ENCODE data around the gene MUSTN1.

Gene MUSTN1

GRCh38 chr3:52798978-52799476, 35.8 kb downstream of the MUSTN1 start:
- DNase-seq = no peak

GRCh38 chr3:52798376-52798977, 36.3 kb downstream of the MUSTN1 start:
- no peak for DNase-seq

DNA sequence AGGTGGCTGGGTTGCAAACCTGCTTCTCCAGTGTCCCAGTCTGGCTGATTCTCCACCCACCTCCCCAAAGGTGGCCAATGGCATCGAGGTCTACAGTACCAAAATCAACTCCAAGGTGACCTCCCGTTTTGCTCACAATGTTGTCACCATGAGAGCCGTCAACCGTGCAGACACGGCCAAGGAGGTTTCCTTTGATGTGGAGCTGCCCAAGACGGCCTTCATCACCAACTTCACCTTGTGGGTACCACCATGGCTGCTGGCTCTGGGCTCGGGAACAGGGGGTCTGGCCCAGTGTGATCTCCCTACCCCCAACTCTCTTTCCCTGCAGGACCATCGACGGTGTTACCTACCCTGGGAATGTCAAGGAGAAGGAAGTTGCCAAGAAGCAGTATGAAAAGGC, 38.4 kb downstream of the MUSTN1 start:
- no peak for DNase-seq

GRCh38 chr3:52795298-52795900, 39.4 kb downstream of the MUSTN1 start:
- no peak for DNase-seq

DNA sequence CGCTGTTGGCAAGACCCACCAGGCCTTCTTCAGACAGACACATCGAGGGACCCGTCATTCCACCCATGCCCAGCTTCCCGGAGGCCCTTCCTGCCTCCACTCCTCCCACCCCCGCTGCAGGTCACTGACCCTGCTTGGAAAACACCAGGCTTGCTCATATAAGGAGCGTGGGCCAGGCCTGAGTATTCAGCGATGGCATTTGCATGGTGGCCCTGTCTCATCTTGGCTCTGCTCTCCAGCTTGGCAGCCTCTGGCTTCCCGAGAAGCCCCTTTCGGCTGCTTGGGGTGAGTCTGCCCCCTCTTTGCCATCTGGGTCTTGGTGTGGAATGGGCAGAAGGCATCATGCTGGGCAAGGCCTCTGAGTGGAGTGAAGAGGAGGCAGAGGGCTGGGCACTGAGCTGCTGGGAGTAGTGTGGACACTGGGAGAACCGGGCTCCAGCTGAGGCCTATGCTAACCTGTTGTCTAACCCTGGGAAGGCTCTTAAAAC, 40.2 kb downstream of the MUSTN1 start, which contains the start of gene ITIH3:
Gene ITIH3 (plus strand): TSS at position 185 of the 488 bp plus-strand sequence. CDS start 8 bp downstream, at position 193.
- DNase-seq = no peak

DNA sequence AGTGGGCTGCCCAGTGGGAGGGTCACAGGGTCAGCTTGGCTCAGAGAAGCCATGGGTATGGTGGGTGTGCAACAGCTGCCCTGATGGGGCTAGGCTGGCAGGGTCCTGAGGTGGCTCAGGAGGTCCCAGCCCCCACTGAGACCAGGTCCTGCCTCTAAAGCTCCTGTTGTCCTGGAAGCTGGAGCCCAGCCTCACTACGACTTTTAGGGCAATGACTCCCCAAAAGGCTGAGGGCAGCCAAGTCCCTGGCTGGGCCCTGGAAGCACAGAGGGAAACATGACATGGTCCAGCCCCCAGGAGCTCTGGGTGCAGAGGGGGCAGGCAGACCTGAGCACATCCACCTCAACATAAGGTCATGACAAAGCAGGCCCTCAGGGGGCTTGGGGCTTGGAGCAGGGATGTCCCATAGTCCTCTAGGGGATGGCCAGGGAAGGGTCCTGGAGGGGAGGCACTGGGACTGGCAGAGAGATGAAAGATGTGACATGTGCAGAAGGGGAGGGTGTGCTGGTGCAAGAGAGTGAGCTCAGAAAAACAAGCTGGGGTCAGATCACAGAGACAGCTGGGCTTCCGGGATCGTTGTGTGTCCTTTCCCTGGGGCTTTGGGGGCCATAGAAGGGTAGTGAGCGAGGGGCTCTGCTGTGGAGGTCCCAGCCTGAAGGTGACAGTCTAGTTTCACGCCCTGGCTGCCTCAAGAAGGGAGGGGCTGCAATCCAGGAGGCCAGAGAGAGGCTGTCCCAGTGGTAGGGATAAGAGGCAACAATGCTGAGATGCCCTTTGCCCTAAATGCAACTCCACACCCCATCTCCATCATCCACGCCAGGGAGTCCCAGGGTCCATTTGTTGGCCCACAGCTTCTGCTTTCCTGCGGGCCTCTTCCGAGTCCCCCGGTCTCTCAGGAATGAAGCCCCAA, 40.9 kb downstream of the MUSTN1 start:
- no peak for DNase-seq

- DNase-seq = no peak
Measured at GRCh38 chr3:52792961-52793695, 41.7 kb downstream of the MUSTN1 start.

DNA sequence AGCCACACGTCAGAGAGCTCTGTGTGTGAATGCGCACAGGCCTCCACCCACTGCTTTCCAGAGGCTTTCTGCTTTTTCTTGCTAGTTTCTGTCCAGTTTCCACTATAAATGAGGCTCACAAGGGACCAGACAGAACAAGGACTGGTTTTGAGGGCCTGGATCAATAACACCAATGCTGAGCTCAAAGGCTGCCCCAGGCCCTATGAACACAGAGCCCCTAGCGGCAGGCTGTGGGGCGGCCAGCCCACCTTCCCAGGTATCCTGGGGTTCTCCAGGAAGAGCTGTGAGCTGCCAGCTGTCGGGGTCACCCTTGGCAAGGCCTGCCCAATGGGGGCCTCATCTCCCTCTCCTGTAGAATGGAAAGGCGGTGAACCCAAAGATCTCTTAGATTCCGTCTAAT, 42.4 kb downstream of the MUSTN1 start:
- no peak for DNase-seq

GRCh38 chr3:52791928-52792327, 42.9 kb downstream of the MUSTN1 start:
- no peak for DNase-seq

DNA sequence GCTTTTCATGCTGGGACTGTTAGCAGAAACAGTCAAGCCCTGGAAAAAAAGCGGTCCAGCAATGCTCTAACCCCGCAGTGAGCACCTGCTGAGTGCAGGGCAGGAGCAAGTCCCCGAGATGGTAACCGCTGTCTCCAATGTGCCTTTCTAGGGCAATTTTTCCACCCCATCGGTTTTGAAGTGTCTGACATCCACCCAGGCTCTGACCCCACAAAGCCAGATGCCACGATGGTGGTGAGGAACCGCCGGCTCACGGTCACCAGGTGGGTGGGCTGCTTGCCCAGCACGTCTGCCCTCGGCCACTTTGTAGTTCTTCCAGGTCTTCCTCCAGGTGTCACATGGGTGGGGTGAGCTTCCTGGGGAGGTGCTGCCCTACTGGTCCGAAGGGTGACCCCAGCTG, 43.5 kb downstream of the MUSTN1 start:
- DNase-seq = no peak

GRCh38 chr3:52790741-52791140, 44.1 kb downstream of the MUSTN1 start:
- DNase-seq = no peak

DNA sequence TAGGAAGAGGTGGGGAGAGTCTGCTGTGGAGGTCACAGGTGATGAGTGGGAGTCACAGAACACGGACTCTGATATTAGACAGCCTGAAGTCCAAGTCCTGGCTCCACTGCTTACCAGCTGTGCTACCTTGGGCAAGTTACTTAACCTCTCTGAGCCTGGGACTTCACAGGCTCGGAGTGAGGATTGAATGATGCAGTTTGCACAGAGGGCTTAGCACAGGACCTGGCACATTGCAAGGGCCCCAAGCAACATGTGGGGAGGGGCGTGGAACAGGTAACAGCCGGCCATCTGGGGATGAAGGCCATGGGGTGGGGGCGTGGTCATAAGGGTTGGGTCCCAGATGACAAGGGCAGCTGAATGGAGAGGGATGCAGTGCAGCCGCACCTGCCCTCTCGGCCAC, 44.5 kb downstream of the MUSTN1 start:
- DNase-seq = no peak

DNA sequence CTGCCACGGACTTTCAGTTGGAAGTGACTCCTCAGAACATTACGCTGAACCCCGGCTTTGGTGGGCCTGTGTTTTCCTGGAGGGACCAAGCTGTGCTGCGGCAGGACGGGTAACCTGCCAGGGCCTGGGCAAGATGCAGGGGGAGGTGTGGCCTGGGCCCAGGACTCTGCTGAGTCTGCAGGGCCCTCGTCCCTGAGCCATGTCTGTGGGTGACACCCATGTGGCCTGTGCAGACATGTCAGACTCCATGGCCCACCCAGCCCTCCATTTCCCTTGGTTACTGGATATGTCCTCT, 45.1 kb downstream of the MUSTN1 start:
- DNase-seq = no peak

GRCh38 chr3:52788890-52789745, 45.7 kb downstream of the MUSTN1 start:
- no peak for DNase-seq

DNA sequence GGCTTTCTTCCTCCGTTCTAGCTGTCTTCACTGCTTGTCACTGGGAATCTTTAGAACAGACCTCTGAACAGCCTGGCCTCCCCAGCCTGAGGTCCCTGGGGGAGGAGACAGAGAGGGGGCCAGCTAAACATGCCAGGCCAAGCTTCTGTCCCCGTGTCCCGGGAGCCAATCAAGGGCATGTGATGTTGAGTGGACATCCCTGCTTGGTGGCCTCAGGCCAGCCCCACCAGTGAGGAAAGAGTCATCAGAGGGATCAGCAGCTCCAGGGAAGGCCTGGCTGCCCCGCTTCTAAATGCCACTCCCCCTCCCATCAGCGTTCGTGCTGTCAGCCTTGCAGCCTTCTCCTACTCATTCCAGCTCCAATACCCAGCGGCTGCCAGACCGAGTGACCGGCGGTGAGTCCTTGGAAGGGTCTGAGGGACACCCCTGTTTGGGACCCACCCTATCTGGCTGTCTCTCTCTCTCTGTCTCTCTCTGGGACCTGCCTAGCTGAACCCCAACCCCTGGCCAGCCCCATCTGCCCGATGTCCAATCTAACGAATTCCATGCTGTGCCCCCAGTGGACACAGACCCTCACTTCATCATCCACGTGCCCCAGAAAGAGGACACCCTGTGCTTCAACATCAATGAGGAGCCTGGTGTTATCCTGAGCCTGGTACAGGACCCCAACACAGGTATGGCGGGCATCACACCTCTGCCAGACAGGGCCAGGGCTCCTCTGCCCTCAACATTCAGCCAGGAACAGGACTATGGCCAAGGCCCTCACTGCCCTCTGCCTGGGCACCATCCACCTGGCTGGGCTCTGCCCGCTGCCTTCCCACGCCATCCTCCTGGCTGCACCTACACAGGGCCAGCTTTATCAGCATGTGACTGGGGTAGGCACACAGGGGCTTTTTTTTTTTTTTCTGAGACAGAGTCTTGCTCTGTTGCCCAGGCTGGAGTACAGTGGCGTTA, 46.9 kb downstream of the MUSTN1 start:
- DNase-seq = no peak

GRCh38 chr3:52787246-52787645, 47.6 kb downstream of the MUSTN1 start:
- no peak for DNase-seq

DNA sequence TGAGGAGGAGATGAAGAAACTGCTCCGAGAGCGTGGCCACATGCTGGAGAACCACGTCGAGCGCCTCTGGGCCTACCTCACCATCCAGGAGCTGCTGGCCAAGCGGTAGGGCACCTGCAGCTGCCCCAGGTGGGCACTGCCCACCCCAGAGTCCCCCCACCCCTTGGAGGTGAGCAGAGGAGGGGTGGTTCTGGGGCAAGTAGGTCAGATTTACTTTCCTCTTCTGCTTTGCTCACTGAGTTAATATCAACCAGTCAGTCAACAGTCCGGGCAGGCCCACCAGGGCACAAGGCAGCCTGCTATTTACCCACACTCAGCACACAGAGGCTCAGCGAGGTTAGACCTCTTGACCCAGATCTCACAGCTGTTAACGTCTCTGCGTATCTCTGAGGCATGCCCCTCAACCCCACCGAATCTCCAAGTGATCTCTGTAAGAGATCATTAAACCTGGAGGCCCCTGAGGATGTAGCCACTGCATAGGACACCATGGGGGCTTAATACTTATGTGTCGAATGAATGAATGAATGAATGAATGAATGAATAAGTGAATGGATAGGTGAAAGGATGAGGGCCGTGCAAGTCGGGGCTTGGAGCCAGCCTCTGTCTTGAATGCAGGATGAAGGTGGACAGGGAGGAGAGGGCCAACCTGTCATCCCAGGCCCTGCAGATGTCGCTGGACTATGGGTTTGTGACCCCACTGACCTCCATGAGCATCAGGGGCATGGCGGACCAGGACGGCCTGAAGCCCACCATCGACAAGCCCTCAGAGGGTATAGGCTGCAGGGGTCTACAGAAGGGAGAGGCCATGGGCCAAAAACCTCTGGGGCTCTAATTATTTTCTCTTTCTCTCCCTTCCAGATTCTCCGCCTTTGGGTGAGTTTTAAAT, 48.2 kb downstream of the MUSTN1 start:
- no peak for DNase-seq

GRCh38 chr3:52784931-52785590, 49.8 kb downstream of the MUSTN1 start:
- no peak for DNase-seq

DNA sequence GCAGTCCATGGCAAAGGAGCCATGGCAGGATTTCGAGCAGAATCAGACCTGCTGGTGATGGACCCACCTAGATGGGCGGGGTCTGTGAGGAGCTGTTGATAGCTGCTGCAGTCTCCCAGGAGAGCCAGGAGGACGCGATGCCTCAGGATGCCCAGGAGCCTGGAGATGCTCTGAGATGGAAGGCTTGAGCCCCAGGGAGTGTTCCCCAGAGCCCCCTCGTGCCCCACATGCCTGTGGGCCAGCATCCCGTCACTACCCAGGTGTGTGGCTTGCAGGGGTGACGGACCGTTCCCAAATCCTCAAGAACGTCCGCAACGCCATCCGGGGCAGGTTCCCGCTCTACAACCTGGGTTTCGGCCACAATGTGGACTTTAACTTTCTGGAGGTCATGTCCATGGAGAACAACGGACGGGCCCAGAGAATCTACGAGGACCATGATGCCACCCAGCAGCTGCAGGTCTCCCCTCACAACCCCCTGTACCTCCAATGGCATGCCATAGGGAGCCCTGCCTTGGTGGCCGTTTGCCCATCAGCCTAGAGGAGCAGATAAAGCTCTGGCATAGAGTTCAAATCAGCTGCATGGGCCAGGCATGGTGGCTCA, 50.7 kb downstream of the MUSTN1 start:
- DNase-seq = no peak

Measured in NCI-H748 treated with DMSO at 0.1 percent for 48 hours (cell line).